Measurements from ENCODE around the gene ANKRD37.
"Not testable (repeated sequence)": the region's sequence is repeated elsewhere in the genome, so short reads cannot be mapped to it uniquely, and the experiment has no call there.

Gene ANKRD37

GRCh38 chr4:185357733-185358440, 38.8 kb upstream of the ANKRD37 start:
- no peak for TF ChIP-seq OSR1 (CRISPR knock-in tag; IDR thresholded peaks at IDR 0.05)
- TF ChIP-seq, protein P1, sequence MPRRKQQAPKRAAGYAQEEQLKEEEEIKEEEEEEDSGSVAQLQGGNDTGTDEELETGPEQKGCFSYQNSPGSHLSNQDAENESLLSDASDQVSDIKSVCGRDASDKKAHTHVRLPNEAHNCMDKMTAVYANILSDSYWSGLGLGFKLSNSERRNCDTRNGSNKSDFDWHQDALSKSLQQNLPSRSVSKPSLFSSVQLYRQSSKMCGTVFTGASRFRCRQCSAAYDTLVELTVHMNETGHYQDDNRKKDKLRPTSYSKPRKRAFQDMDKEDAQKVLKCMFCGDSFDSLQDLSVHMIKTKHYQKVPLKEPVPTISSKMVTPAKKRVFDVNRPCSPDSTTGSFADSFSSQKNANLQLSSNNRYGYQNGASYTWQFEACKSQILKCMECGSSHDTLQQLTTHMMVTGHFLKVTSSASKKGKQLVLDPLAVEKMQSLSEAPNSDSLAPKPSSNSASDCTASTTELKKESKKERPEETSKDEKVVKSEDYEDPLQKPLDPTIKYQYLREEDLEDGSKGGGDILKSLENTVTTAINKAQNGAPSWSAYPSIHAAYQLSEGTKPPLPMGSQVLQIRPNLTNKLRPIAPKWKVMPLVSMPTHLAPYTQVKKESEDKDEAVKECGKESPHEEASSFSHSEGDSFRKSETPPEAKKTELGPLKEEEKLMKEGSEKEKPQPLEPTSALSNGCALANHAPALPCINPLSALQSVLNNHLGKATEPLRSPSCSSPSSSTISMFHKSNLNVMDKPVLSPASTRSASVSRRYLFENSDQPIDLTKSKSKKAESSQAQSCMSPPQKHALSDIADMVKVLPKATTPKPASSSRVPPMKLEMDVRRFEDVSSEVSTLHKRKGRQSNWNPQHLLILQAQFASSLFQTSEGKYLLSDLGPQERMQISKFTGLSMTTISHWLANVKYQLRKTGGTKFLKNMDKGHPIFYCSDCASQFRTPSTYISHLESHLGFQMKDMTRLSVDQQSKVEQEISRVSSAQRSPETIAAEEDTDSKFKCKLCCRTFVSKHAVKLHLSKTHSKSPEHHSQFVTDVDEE (CRISPR knock-in tag; IDR thresholded peaks at IDR 0.05): no peak
- TF ChIP-seq ZNF565 (CRISPR knock-in tag; conservative IDR thresholded peaks at IDR 0.05; ENCODE audit: low read depth): no peak
- TF ChIP-seq ARNTL (CRISPR knock-in tag; IDR thresholded peaks at IDR 0.05; ENCODE audit: borderline replicate concordance, low read depth): no peak
- ATAC-seq: peak; percentile 5; the same call in 1 of the 3 replicates

- peak; percentile 72 for TF ChIP-seq ISL1 (CRISPR knock-in tag; IDR thresholded peaks at IDR 0.05)
- no peak for TF ChIP-seq ZFP3 (CRISPR knock-in tag; IDR thresholded peaks at IDR 0.05)
- ATAC-seq: peak; percentile 84
These were observed 38.1 kb upstream of the ANKRD37 start for GRCh38 chr4:185358514-185358913.

- ATAC-seq: peak; percentile 48
- 0 out of 2 replicates have a peak, but pooled peaks have one; percentile 2 for TF ChIP-seq ISL1 (CRISPR knock-in tag; IDR thresholded peaks at IDR 0.05)
- no peak for TF ChIP-seq TCF4 (CRISPR knock-in tag; IDR thresholded peaks at IDR 0.05; ENCODE audit: borderline replicate concordance)
- no peak for TF ChIP-seq RARB (CRISPR knock-in tag; IDR thresholded peaks at IDR 0.05)
- TF ChIP-seq SNAI2 (CRISPR knock-in tag; IDR thresholded peaks at IDR 0.05): no peak
- no peak for TF ChIP-seq OSR1 (CRISPR knock-in tag; IDR thresholded peaks at IDR 0.05)
- no peak for TF ChIP-seq PATZ1 (CRISPR knock-in tag; IDR thresholded peaks at IDR 0.05; ENCODE audit: borderline replicate concordance)
These were observed 37.7 kb upstream of the ANKRD37 start for GRCh38 chr4:185358959-185359358.

- ATAC-seq: peak; percentile 74
- TF ChIP-seq ARNTL (CRISPR knock-in tag; IDR thresholded peaks at IDR 0.05; ENCODE audit: borderline replicate concordance, low read depth): no peak
- no peak for TF ChIP-seq TOX (CRISPR knock-in tag; IDR thresholded peaks at IDR 0.05; ENCODE audit: borderline replicate concordance)
- TF ChIP-seq ISL1 (CRISPR knock-in tag; IDR thresholded peaks at IDR 0.05): 0 out of 2 replicates have a peak, but pooled peaks have one; percentile 19
- 0 out of 2 replicates have a peak, but pooled peaks have one; percentile 32 for TF ChIP-seq ZFP3 (CRISPR knock-in tag; IDR thresholded peaks at IDR 0.05)
- no peak for TF ChIP-seq PATZ1 (CRISPR knock-in tag; IDR thresholded peaks at IDR 0.05; ENCODE audit: borderline replicate concordance)
These were observed 36.7 kb upstream of the ANKRD37 start for GRCh38 chr4:185359767-185360446.

DNA sequence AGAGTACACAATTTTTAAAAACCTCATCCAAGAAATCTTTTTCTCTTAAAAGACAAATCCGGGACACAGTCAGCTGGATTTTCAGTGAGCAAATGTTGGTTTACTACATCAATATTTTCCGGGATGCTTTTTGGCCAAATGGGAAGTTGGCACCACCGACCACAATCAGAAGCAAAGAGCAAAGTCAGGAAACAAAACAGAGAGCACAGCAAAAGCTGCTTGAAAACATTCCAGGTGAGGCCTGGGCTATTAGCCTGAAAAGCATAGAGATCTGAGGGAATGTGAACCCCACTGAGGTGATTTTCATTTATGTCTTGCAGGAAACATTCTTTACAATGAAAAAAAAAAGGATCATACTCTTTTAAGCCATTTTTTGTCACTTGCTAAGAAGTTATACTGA, 34.8 kb upstream of the ANKRD37 start:
- TF ChIP-seq ZNF70 (CRISPR knock-in tag; IDR thresholded peaks at IDR 0.05): no peak
- no peak for TF ChIP-seq OSR1 (CRISPR knock-in tag; IDR thresholded peaks at IDR 0.05)
- no peak for TF ChIP-seq ZFP30 (CRISPR knock-in tag; IDR thresholded peaks at IDR 0.05)
- TF ChIP-seq ZFP3 (CRISPR knock-in tag; IDR thresholded peaks at IDR 0.05): no peak
- TF ChIP-seq, protein P1 (CRISPR knock-in tag; IDR thresholded peaks at IDR 0.05): no peak
- no peak for TF ChIP-seq GLIS3 (CRISPR knock-in tag; IDR thresholded peaks at IDR 0.05)
- no peak for TF ChIP-seq RARB (CRISPR knock-in tag; IDR thresholded peaks at IDR 0.05)
- no peak for TF ChIP-seq SNAI2 (CRISPR knock-in tag; IDR thresholded peaks at IDR 0.05)
- ATAC-seq: no peak

GRCh38 chr4:185362570-185362969, 34.1 kb upstream of the ANKRD37 start:
- ATAC-seq: not testable (repeated sequence)
